Sciatic nerve (tissue), 2 donors: ENCODE results near the gene GNL2. TPM values are rescaled to one million over a fixed set of nuclear protein-coding genes. Genes with fewer than 3 reads are reported as not detected.
"Not testable (repeated sequence)": the region's sequence is repeated elsewhere in the genome, so short reads cannot be mapped to it uniquely, and the experiment has no call there.

Experiments used
- ATAC-seq: fragments of 200-7000 bp; cut with Tn5 transposase; one replicate; pipeline ENCODE4 v1.9.1; 2020; ENCODE audit warnings: mild to moderate bottlenecking, moderate library complexity
- DNase-seq: peaks from one replicate; pipeline ENCODE4 v3.0.0-alpha.2; 2020; ENCODE audit warnings: low spot score
- intact Hi-C: fragments of 100-400 bp; cut with DNase I; formaldehyde crosslinking; loops from one replicate; pipeline ENCODE4 v1.14.2; 2022
- total RNA-seq: library from RNA; stranded (reverse); fragmentation: NEBNext Ultra II Directional; extraction: Animal tissue kit (Norgen Biotek cat#: 25700); gene quantifications from one replicate; pipeline ENCODE4 v1.2.1, GENCODE V29; 2021
- donor health status: DM: no; HTN: no; CAD: no.
- donor health status: DM: no; HTN: no; CAD: no.

GNL2 gene
- total RNA-seq, 1 donor from 2014 or later = 34.0 TPM

DNA sequence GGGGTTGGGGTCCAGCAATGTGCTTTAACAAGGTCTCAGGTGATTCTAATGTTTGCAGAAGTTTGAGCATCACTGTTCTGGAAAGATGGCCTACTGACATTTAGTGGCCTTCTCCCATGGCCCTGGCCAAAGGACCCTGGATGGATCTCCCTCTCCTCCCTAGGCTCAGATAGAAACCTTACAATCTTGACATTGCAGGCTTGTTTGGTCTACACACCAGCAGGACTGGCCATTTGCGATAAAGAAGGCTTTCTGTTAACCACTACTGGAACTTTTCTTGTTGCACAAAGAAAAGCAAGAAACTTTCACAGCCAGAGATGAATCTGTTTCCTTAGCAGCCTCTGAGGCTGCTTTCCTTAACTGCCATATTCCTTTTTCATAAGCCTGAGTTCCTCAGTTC, 32.8 kb downstream of the GNL2 start:
- intact Hi-C loops = no loop called here
- no peak for ATAC-seq
- DNase-seq = no peak

- ATAC-seq = no peak
- no peak for DNase-seq
- intact Hi-C loops = no loop called here
These were observed 34.3 kb downstream of the GNL2 start for GRCh38 chr1:37561133-37562132.

GRCh38 chr1:37560401-37561132, 35.2 kb downstream of the GNL2 start:
- DNase-seq (no peak), ATAC-seq (no peak)
- intact Hi-C loops = no loop called here

GRCh38 chr1:37559957-37560379, 35.8 kb downstream of the GNL2 start:
- intact Hi-C loops, ATAC-seq: not testable (repeated sequence)

DNA sequence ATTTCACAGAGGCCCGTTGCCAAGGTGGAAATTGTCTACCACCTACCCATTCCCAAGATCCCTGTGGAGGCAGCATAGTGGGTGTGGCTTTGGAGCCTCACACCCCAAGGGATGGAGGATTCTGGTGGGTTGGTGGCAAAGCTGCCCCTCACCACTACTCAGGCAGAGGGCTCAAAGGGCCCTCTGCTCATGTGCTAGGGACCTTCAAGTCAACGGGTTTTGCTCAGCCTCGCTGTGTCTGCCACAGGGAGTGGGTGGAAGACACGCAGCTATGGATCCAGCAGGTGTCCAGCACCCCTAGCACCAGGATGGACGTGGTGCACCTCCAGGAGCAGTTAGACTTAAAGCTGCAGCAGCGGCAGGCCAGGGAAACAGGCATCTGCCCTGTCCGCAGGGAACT, 36.7 kb downstream of the GNL2 start:
- intact Hi-C loops = no loop called here
- DNase-seq = no peak
- ATAC-seq = no peak

More at GRCh38 chr1:37559957-37560379, 35.8 kb downstream of the GNL2 start:
- not testable (repeated sequence) for DNase-seq

GRCh38 chr1:37558411-37558810, 37.3 kb downstream of the GNL2 start:
- DNase-seq (no peak), ATAC-seq (no peak)
- intact Hi-C loops = no loop called here

DNA sequence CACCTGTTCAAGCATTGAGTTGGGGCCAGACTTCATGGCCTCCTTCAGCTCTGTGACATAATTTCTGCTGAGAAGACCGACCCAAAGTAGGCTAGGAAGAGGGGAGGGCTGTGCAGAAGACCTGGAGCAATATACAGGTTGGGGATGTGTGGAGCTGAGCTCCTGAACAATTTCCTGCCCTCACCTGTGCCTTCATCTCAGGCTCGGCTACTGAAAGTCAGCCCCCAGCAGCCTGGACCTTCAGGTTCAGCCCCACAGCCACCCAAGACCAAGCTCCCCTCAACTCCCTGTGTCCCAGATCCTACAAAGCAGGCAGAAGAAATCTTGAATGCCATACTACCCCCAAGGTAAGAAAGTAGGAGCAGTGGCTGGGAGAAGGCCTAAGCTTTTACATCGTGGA, 38.3 kb downstream of the GNL2 start:
- no peak for ATAC-seq
- intact Hi-C loops = no loop called here

DNA sequence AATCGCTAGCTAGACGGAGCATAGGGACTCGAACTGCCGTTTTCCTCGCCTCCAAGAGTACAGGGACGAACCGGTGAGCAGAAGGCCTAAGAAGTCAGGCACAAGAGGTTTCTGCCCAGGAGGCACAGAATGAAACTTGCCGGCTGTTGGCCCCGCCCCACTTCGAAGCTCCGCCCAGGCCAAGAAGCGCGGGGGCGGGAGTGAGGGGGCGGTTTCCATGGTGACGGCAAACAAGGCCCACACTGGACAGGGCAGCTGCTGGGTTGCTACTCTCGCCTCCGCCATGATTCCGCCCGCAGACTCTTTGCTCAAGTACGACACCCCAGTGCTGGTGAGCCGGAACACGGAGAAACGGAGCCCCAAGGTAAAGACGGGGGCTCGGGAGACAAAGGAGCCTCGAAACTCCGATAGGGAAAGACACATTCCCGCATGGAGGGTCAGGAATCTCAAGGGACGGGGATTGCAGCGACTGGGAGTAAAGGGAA, 39.0 kb downstream of the GNL2 start, which contains the start of gene DNALI1:
Gene DNALI1, plus strand, starts transcription at position 229 of the 485 bp plus-strand sequence. Its CDS starts 55 bp downstream, at position 284.
- ATAC-seq (peak; percentile 95), DNase-seq (peak; percentile 91)
- intact Hi-C loops = no loop called here

More for the DNA sequence above, 38.3 kb downstream of the GNL2 start:
- DNase-seq = no peak

- intact Hi-C loops = no loop called here
- ATAC-seq (peak; percentile 97), DNase-seq (peak; percentile 94)
These were observed 41.6 kb downstream of the GNL2 start, which contains the start of gene SNIP1 for GRCh38 chr1:37553927-37554808. SNIP1 (minus strand) TSS chr1:37554293; CDS start chr1:37554229, 64 bp downstream.

DNA sequence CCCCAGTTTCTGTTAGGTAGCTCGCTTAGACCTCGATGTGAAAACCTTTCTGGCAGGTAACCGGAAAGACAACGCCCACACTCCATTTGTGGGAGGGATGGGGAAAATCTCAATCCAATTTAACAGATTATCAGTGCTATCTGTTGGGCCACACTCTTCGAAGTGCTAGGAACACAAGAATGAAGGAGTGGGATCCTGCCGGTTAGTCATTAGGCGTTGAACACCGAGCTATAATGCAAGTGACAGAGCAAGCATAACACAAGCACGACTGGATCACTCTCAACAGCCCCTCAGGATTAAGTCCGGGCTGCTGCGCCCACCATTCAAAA, 42.2 kb downstream of the GNL2 start:
- ATAC-seq (no peak), DNase-seq (no peak)
- intact Hi-C loops = no loop called here

- intact Hi-C loops = no loop called here
- ATAC-seq = no peak
- no peak for DNase-seq
These were observed 46.4 kb downstream of the GNL2 start for GRCh38 chr1:37549341-37549740.

- intact Hi-C loops = no loop called here
- DNase-seq (no peak), ATAC-seq (no peak)
These were observed 50.7 kb downstream of the GNL2 start for GRCh38 chr1:37545019-37545418.

DNA sequence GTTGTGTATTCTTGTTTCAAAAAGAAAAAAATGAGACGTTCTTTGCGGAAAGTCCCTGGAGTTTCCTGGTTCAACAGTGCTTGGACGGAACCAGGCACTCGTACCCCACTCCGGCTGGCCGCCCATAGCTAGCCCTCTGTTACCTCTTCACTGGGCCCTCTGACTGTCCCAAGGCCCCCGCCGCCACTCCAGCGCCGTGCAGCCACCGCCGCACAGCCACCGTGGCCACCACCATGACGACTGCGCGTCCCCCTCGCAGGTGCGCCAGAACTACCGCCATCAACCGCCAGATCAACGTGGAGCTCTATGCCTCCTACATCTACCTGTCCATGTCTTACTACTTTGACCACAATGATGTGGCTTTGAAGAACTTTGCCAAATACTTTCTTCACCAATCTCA, 51.2 kb downstream of the GNL2 start:
- ATAC-seq (no peak), DNase-seq (no peak)
- intact Hi-C loops = no loop called here

- no peak for DNase-seq
- intact Hi-C loops = no loop called here
- no peak for ATAC-seq
These were observed 55.5 kb downstream of the GNL2 start for GRCh38 chr1:37540036-37540785.

GRCh38 chr1:37539154-37539553, 56.6 kb downstream of the GNL2 start:
- intact Hi-C loops, DNase-seq, ATAC-seq: not testable (repeated sequence)

- intact Hi-C loops = no loop called here
- DNase-seq (no peak), ATAC-seq (no peak)
These were observed 58.4 kb downstream of the GNL2 start for GRCh38 chr1:37537378-37537777.

DNA sequence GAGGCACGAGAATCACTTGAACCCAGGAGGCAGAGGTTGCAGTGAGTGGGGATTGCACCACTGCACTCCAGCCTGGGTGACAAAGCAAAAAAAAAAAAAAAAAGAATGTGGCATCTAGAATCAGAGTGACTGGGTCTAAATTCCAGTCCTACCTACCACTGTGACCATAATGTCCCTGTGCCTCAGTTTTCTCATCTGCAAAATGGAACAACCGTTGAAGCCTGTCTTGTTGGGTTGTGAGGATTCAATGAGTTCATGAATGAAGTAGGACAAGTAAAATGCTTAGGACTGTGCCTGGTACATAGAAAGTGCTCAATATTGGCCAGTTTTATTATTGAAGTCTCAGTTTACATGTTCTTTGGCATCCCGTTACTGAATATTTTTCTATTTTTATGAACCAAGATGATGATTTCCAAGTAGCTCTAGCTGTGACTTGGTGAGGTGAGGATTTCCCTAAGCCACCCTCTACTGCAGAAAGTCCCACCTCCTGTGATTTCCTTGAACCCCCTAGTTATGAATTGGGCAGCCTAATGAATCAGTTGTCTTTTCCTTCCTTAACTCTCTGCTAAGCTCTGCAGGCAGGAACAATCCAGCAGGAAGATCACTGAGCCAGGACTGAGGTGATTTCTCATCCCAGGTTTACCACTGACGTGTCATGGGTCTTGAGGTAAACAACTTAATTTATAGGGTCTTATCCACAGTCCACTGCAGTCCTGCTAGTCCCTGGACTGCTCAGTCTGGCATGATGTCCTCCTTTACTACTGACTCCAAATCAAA, 62.2 kb downstream of the GNL2 start:
- no peak for ATAC-seq
- intact Hi-C loops = no loop called here
- no peak for DNase-seq
